Neural cell (in vitro differentiated cells): Measurements from ENCODE around the gene RNU6-1. TPM values are rescaled to one million over a fixed set of nuclear protein-coding genes. Genes with fewer than 3 reads are reported as not detected.

Source experiments
- H2AFZ ChIP-seq: fragments of 200-600, 300-800 bp; sonication (generic), shearing (Covaris generic); 2 replicates; pipeline ENCODE4 v1.6.0; 2014; ENCODE audit warnings: low read depth, mild to moderate bottlenecking, antibody characterized with exemption, low read length, moderate library complexity
- H3F3A ChIP-seq: fragments of 200-600 bp; shearing (Covaris generic); 2 replicates; pipeline ENCODE4 v1.6.1; 2016; ENCODE audit warnings: mild to moderate bottlenecking, moderate library complexity, mixed read lengths, antibody characterized with exemption, low read length; ENCODE audit not compliant: insufficient read depth, poor library complexity, severe bottlenecking
- H3K27ac ChIP-seq: fragments of 200-600, 300-800 bp; sonication (generic), shearing (Covaris generic); 2 replicates; pipeline ENCODE4 v1.5.1; 2014; ENCODE audit warnings: mild to moderate bottlenecking, low read length, moderate library complexity
- H3K27me3 ChIP-seq: fragments of 300-800, 200-600 bp; sonication (generic), shearing (Covaris generic); 2 replicates; pipeline ENCODE4 v1.6.0; 2014; ENCODE audit warnings: mild to moderate bottlenecking, low read depth, low read length, moderate library complexity; ENCODE audit not compliant: insufficient read depth
- H3K36me3 ChIP-seq: fragments of 300-800, 200-600 bp; sonication (generic), shearing (Covaris generic); 2 replicates; pipeline ENCODE4 v1.5.1; 2014; ENCODE audit warnings: mild to moderate bottlenecking, antibody characterized with exemption, low read length, moderate library complexity; ENCODE audit not compliant: insufficient read depth
- H3K4me2 ChIP-seq: fragments of 300-800, 200-600 bp; sonication (generic), shearing (Covaris generic); 2 replicates; pipeline ENCODE4 v1.6.0; 2014; ENCODE audit warnings: mild to moderate bottlenecking, low read length
- H3K4me3 ChIP-seq: fragments of 300-800, 200-600 bp; sonication (generic), shearing (Covaris generic); 2 replicates; pipeline ENCODE4 v1.5.1; 2014; ENCODE audit warnings: mild to moderate bottlenecking, low read length, moderate library complexity
- H3K79me2 ChIP-seq: fragments of 200-600 bp; shearing (Covaris generic); replicated peaks from 2 replicates; pipeline ENCODE4 v1.6.0; 2014; ENCODE audit warnings: mild to moderate bottlenecking, low read length, moderate library complexity; ENCODE audit not compliant: insufficient read depth
- H3K9ac ChIP-seq: fragments of 300-800, 200-600 bp; sonication (generic), shearing (Covaris generic); 2 replicates; pipeline ENCODE4 v1.6.1; 2016; ENCODE audit warnings: mild to moderate bottlenecking, low read length, mixed read lengths
- H3K9me2 ChIP-seq: fragments of 200-600 bp; shearing (Covaris generic); 2 replicates; pipeline ENCODE4 v1.6.1; 2016; ENCODE audit warnings: mild to moderate bottlenecking, low read length, mixed read lengths; ENCODE audit not compliant: insufficient read depth
- H3K9me3 ChIP-seq: fragments of 200-600, 300-800 bp; sonication (generic), shearing (Covaris generic); 2 replicates; pipeline ENCODE4 v1.6.1; 2016; ENCODE audit warnings: mild to moderate bottlenecking, mixed run types, low read length, moderate library complexity, mixed read lengths
- H4K20me1 ChIP-seq: fragments of 200-600 bp; shearing (Covaris generic); 2 replicates; pipeline ENCODE4 v1.6.1; 2016; ENCODE audit warnings: mild to moderate bottlenecking, mixed run types; ENCODE audit not compliant: insufficient read depth
- EP300 ChIP-seq: fragments of 450-650 bp; conservative IDR thresholded peaks from 2 replicates; pipeline ENCODE4 v1.6.1; 2014; ENCODE audit warnings: antibody characterized with exemption, mild to moderate bottlenecking, moderate library complexity; ENCODE audit not compliant: poor library complexity, severe bottlenecking
- EZH2 ChIP-seq: fragments of 200-600, 300-800 bp; shearing (Covaris generic), sonication (generic); IDR thresholded peaks from 2 replicates; pipeline ENCODE4 v1.6.1; 2014; ENCODE audit warnings: antibody characterized with exemption, low read length, borderline replicate concordance, mild to moderate bottlenecking; ENCODE audit not compliant: insufficient read depth, poor library complexity, severe bottlenecking
- MXI1 ChIP-seq: fragments of 450-650 bp; conservative IDR thresholded peaks from 2 replicates; pipeline ENCODE4 v1.6.1; 2014; ENCODE audit warnings: antibody characterized with exemption, mild to moderate bottlenecking; ENCODE audit not compliant: poor library complexity, severe bottlenecking
- POLR2AphosphoS5 ChIP-seq: IDR thresholded peaks from 2 replicates; pipeline ENCODE4 v1.6.1; 2012
- RAD21 ChIP-seq: fragments of 450-650 bp; conservative IDR thresholded peaks from 2 replicates; pipeline ENCODE4 v1.6.1; 2014; ENCODE audit warnings: antibody characterized with exemption, mild to moderate bottlenecking, moderate library complexity
- SMC3 ChIP-seq: fragments of 450-650 bp; conservative IDR thresholded peaks from 2 replicates; pipeline ENCODE4 v1.6.1; 2014; ENCODE audit warnings: antibody characterized with exemption, mild to moderate bottlenecking, moderate library complexity; ENCODE audit not compliant: poor library complexity
- TAF1 ChIP-seq: IDR thresholded peaks from 2 replicates; pipeline ENCODE4 v1.6.1; 2012; ENCODE audit warnings: low read depth
- polyA plus RNA-seq: library from polyadenylated mRNA; depleted of rRNA; stranded (reverse); fragments of >200 nt; gene quantifications from 2 replicates; pipeline ENCODE4 v1.2.3, GENCODE V29; 2014
- TF ChIP-seq, protein P1 (sequence below): fragments of 450-650 bp; IDR thresholded peaks from 2 replicates; pipeline ENCODE4 v1.5.1; 2014; ENCODE audit warnings: antibody characterized with exemption, mild to moderate bottlenecking, moderate library complexity; ENCODE audit not compliant: poor library complexity, severe bottlenecking
- TF ChIP-seq, protein P2 (sequence below): IDR thresholded peaks from 2 replicates; pipeline ENCODE4 v1.6.1; 2012; ENCODE audit warnings: borderline replicate concordance

Gene RNU6-1
- polyA plus RNA-seq, 1 donor from 2014 or later, result not detected

- Histone ChIP-seq H3K27ac (no peak overlapping the region), H3F3A (no peaks in the 10 kb centered on the region), H3K36me3 (no peaks in the 10 kb centered on the region), H3K4me2 (no peak overlapping the region), H3K9me2 (no peaks in the 10 kb centered on the region), H3K9ac (no peak overlapping the region), H3K4me3 (no peak overlapping the region), H3K9me3 (no peaks in the 10 kb centered on the region), H3K79me2 (no peaks in the 10 kb centered on the region), H2AFZ (no peak overlapping the region), H3K27me3 (no peaks in the 10 kb centered on the region), H4K20me1 (no peaks in the 10 kb centered on the region)
- TF ChIP-seq EP300, result no peak
- TF ChIP-seq, protein P1, sequence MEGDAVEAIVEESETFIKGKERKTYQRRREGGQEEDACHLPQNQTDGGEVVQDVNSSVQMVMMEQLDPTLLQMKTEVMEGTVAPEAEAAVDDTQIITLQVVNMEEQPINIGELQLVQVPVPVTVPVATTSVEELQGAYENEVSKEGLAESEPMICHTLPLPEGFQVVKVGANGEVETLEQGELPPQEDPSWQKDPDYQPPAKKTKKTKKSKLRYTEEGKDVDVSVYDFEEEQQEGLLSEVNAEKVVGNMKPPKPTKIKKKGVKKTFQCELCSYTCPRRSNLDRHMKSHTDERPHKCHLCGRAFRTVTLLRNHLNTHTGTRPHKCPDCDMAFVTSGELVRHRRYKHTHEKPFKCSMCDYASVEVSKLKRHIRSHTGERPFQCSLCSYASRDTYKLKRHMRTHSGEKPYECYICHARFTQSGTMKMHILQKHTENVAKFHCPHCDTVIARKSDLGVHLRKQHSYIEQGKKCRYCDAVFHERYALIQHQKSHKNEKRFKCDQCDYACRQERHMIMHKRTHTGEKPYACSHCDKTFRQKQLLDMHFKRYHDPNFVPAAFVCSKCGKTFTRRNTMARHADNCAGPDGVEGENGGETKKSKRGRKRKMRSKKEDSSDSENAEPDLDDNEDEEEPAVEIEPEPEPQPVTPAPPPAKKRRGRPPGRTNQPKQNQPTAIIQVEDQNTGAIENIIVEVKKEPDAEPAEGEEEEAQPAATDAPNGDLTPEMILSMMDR, result no peak
- no peak for TF ChIP-seq TAF1
- TF ChIP-seq MXI1, result no peak
- TF ChIP-seq POLR2AphosphoS5, result no peak
- no peak for TF ChIP-seq RAD21
- TF ChIP-seq, protein P2, sequence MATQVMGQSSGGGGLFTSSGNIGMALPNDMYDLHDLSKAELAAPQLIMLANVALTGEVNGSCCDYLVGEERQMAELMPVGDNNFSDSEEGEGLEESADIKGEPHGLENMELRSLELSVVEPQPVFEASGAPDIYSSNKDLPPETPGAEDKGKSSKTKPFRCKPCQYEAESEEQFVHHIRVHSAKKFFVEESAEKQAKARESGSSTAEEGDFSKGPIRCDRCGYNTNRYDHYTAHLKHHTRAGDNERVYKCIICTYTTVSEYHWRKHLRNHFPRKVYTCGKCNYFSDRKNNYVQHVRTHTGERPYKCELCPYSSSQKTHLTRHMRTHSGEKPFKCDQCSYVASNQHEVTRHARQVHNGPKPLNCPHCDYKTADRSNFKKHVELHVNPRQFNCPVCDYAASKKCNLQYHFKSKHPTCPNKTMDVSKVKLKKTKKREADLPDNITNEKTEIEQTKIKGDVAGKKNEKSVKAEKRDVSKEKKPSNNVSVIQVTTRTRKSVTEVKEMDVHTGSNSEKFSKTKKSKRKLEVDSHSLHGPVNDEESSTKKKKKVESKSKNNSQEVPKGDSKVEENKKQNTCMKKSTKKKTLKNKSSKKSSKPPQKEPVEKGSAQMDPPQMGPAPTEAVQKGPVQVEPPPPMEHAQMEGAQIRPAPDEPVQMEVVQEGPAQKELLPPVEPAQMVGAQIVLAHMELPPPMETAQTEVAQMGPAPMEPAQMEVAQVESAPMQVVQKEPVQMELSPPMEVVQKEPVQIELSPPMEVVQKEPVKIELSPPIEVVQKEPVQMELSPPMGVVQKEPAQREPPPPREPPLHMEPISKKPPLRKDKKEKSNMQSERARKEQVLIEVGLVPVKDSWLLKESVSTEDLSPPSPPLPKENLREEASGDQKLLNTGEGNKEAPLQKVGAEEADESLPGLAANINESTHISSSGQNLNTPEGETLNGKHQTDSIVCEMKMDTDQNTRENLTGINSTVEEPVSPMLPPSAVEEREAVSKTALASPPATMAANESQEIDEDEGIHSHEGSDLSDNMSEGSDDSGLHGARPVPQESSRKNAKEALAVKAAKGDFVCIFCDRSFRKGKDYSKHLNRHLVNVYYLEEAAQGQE, result no peak
- TF ChIP-seq SMC3, result no peak
- no peak for TF ChIP-seq EZH2
Observed at GRCh38 chr15:67885861-67886260, 46.0 kb upstream of the RNU6-1 start.

DNA sequence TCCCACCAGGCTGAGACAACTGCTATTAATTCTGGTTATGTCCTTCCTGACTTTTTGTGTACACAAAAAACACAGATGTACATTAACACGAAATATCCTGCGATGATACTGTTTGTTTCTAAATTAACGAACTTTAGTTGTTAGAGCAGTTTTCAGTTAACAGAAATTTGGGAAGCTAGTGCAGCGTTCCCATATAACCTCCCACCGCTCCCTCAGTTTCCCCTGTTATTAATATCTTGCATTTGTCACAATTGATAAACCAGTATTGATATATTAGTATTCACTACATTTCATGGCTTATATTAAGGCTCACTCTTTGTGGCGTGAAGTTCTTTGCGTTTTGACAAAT, 45.3 kb upstream of the RNU6-1 start:
- no peaks in the 10 kb centered on the region for H3K9me2 ChIP-seq
- H3K4me2 ChIP-seq, result no peak overlapping the region
- no peak for TF ChIP-seq EZH2
- no peaks in the 10 kb centered on the region for H3K79me2 ChIP-seq
- H2AFZ ChIP-seq, result no peak overlapping the region
- H3K27ac ChIP-seq, result no peak overlapping the region
- no peaks in the 10 kb centered on the region for H3K9me3 ChIP-seq
- H3F3A ChIP-seq, result no peaks in the 10 kb centered on the region
- H3K4me3 ChIP-seq, result peak overlapping the region; percentile 62
- no peaks in the 10 kb centered on the region for H3K36me3 ChIP-seq
- no peaks in the 10 kb centered on the region for H4K20me1 ChIP-seq
- no peak overlapping the region for H3K9ac ChIP-seq
- no peaks in the 10 kb centered on the region for H3K27me3 ChIP-seq
